A172 (cell line): Measurements from ENCODE around the gene DAPK3. TPM values are rescaled to one million over a fixed set of nuclear protein-coding genes. Genes with fewer than 3 reads are reported as not detected.

Experiments
- DNase-seq: peaks from one replicate; pipeline ENCODE4 v3.0.0-alpha.2; 2015; ENCODE audit warnings: low spot score
- total RNA-seq: library from RNA; depleted of rRNA; stranded (reverse); fragments of >200 nt; shearing (Covaris generic); gene quantifications from 2 replicates; pipeline ENCODE4 v1.2.3, GENCODE V29; 2014; rRNA removed

The DAPK3 gene
- total RNA-seq, 1 experiment from 2014 or later = 65.9 TPM

DNA sequence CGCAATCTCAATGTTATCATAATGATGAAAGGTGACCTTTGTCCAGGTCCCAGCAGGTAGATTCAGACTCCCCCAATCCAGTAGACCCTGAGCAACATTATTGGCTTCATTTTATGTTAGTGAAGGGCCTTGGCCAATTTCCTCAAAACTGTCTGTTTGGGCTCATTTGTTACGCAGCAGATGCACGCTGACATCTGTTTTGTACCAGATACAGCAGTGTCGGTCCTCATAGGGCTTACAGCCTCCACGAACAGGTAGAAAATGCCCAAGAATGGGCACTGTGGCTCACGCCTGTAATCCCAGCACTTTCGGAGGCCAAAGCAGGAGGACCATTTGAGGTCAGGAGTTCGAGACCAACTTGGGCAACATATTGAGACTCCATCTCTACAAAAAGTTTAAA is 51.1 kb downstream of the DAPK3 start:
- no peak for DNase-seq

- DNase-seq = no peak
These were observed 54.9 kb downstream of the DAPK3 start for GRCh38 chr19:3916033-3916432.

GRCh38 chr19:3914199-3914598 is 56.7 kb downstream of the DAPK3 start:
- DNase-seq = peak; percentile 18

DNA sequence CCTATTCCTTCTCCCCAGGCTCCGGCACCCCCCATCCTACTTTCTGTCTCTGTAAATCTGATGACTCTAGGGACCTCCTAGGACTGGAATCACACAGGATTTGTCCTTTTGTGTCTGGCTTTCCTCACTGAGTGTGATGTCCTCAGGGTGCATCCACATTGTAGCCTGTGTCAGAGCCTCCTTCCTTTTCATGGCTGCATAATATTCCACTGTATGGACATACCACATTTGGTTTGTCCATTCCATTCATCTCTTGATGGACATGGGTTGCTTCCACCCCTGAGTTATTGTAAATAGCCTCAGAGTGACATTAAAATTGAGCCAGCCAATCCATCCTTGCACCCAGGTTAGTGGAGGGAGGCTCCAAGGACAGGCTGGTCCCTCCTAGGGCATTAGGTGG is 60.8 kb downstream of the DAPK3 start:
- no peak for DNase-seq

Other genes starting within 250 kb of the DAPK3 start
- 22.2 and 28.7 TPM in 2 replicates for gene APBA3, start 209.4 kb downstream of the DAPK3 start, total RNA-seq
- 74.4 and 95.3 TPM in 2 replicates for gene MRPL54, start 208.4 kb downstream of the DAPK3 start, total RNA-seq
- not detected in 2 replicates for gene RAX2, start 198.9 kb downstream of the DAPK3 start, total RNA-seq
- 0.05 and 0.78 TPM in 2 replicates for gene MATK, start 184.7 kb downstream of the DAPK3 start, total RNA-seq
- gene ZFR2, start 102.1 kb downstream of the DAPK3 start, total RNA-seq = not detected in 2 replicates
- not detected in 2 replicates for gene ATCAY, start 90.4 kb downstream of the DAPK3 start, total RNA-seq
- not detected in 2 replicates for gene NMRK2, start 38.0 kb downstream of the DAPK3 start, total RNA-seq
- gene EEF2, start 14.4 kb upstream of the DAPK3 start, total RNA-seq = 1,286 and 1,342 TPM in 2 replicates
- gene PIAS4, start 36.6 kb upstream of the DAPK3 start, total RNA-seq = 28.7 and 33.9 TPM in 2 replicates
- gene ZBTB7A, start 95.8 kb upstream of the DAPK3 start, total RNA-seq = 15.8 and 16.4 TPM in 2 replicates
- 203 and 204 TPM in 2 replicates for gene MAP2K2, start 153.0 kb upstream of the DAPK3 start, total RNA-seq
- not detected in 2 replicates for gene CREB3L3, start 182.5 kb upstream of the DAPK3 start, total RNA-seq
- 32.6 and 35.5 TPM in 2 replicates for gene SIRT6, start 211.5 kb upstream of the DAPK3 start, total RNA-seq
- gene ANKRD24, start 211.6 kb upstream of the DAPK3 start, total RNA-seq = 0.41 and 0.53 TPM in 2 replicates